Eye (tissue), 1 donor: ENCODE data around the gene ALK.

Source experiments
- DNase-seq: peaks from one replicate; pipeline ENCODE4 v3.0.0-alpha.2; 2015

The ALK gene

DNA sequence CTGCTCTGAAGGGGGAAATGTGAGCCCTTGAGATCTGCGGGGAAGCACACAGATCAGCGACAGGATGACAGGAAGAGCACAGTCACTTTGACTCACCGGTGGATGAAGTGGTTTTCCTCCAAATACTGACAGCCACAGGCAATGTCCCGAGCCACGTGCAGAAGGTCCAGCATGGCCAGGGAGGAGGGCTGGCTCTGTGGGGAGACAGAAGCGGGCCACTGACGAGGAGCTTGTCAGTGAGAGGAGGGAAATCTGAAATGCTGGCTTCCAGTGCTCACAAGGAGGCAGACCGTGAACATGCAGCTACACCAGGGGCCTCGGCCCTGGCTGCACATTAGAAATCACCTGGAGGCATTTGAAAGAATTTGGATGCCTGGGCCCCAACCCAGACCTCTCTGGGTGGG is 707.5 kb downstream of the ALK start:
- no peak for DNase-seq

- no peak for DNase-seq
Observed at GRCh38 chr2:29212009-29212408, 709.4 kb downstream of the ALK start.

- no peak for DNase-seq
Observed at GRCh38 chr2:29209551-29209950, 711.8 kb downstream of the ALK start.

DNA sequence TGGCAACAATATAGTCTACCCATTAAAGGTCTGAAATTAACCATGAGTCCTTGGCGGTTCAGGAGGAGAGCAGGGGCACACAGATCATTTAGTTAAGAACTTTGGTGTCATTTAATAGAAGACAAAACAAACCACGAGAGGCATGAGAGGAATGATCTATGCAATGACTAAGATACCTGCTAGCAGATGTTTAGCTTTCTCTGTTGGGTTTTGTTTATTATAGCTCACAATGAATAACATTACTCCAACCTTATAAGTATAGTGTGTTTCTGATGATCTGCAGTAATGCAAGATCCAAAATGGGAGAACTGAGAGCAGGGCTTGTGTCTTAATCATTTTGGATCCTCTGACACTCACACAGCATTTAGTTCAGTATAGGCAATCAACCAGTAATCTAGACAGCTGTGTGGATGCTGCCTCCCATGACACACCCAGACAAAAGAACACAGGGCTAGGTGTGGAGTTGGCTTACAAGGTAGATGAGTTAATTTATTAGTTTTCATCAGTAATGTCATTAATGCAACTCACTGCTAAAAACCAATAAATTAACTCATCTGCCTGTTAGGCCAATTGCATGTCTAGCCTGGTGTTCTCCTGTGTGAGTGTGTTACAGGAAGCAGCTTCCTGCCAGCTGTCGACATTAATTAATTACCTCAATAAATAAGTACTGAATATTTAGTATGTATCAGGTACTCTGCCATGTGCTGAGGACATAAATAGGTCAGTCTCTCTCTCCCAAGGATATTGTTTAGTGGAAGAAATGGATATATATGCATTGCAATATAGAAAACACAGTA is 713.8 kb downstream of the ALK start:
- no peak for DNase-seq

DNA sequence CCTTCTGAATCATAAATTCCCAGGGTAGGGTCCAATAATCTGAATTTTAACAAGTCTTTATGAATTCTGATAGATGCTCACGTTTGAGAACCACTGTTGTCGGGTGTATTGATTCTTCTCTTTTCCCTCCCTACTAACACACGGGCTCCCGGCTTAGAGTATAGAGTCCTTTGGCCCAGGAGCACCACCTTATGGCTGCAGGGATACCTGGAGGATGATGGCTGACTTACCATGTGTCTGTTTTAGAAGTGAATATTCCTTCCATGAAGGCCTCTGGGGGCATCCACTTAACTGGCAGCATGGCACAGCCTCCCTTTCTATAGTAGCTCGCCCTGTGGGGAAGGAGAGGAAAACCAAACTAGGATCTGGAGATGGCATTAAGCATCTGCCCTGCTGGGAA is 714.4 kb downstream of the ALK start:
- DNase-seq: no peak

- no peak for DNase-seq
Observed at GRCh38 chr2:29202819-29203495, 718.4 kb downstream of the ALK start.

DNA sequence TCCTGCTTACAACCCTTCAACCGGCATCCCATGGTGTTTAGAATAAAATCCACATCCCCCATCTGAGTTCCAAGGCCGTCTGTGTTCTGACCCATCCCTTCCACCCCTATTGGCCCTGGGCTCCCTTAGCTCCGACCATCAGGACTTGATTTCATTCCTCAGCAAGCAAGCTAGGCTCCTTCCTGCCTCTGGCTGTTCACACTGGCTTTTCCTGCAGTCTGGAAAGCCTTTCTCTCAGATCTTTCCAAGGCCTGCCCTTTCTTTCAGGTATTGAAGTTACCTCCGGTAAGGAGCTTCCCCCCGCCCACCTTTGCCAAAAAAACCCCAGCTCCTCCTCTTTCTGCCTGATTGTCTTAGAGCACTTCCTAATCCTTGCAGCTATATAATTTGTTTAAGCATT is 719.4 kb downstream of the ALK start:
- DNase-seq: no peak

DNA sequence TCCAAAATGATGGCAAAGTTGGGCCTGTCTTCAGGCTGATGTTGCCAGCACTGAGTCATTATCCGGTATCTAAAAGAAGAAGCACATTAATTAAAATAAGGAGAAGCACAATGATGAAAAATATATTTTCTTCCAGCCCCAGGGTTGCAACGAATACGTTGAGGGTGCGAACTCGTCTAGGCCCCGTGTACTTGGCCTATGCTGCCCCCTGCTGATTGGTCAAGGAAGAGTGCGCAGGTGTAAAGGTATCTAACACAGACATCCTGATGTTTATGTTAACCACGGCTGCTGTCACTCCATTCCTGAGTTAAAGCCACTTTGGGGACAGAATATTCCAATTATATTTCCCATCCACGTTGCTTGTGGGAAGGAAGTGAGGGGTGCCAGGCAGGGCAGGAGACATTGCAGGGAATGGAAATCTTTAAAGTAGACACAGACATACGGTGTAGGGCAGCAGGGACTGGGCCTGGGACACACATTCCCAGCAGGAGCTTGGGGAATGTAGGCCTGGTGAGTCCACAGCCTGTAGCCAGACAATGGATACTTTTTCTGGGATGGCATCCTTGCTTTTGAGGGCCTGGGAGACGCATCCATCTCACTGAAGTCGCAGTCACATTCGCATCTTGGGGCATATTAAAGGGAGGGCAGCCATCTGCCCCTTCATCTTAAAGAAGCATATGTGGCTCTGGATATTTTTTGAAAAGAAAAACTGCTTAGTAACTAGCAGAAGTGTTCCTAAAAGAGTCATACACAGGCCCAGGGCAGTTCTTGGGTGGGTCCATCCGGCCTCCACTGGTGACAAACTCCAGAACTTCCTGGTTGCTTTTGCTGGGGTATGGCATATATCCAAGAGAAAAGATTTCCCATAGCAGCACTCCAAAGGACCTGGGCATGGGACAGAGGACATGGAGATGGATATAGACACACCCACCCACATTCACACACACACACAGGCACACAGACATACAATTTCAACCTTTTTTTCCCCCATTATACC is 724.3 kb downstream of the ALK start:
- DNase-seq: peak; percentile 86

DNA sequence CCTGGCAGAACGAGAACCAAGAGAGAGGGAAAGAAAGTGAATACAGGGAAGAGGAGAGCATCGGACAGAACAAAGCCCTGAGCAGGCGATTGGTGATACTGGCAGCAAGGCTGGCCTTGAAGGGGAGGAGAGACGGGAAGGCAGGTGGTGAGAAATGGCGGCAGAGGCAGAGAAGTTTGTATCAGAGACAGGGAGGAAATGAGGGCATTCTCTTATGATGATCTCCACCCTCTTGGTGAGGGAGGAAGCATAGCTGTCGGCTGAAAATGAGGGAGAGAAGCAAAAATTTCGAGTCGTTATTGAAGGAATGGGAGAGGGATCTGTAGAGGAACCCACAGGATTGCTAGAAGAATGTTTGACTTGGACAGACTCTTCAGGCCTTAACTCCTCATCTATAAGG is 725.6 kb downstream of the ALK start:
- no peak for DNase-seq

- DNase-seq: no peak
Observed at GRCh38 chr2:29193681-29194080, 727.7 kb downstream of the ALK start.

GRCh38 chr2:29193111-29193510 is 728.3 kb downstream of the ALK start:
- no peak for DNase-seq

- no peak for DNase-seq
Observed at GRCh38 chr2:29192526-29192925, 728.9 kb downstream of the ALK start.

GRCh38 chr2:29191817-29192216 is 729.6 kb downstream of the ALK start:
- no peak for DNase-seq

DNA sequence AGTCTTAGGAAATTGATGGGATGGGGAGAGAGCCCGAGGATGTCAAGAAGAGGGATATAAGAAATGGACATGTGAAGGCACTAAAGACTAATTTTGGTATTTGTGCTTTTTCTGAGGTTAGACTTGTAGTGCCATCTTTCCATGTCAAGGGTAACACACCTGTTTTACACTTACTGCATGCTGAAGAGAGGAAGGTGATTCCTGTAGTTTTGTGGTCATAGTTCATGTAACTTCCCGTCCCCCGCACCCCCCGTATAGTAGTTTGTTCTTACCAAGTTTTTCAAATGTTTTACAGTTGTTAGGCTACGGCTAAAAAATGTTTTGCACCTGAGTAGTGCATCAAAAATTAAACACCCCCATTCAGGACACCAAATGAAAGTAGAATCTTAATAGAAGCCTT is 732.3 kb downstream of the ALK start:
- no peak for DNase-seq

GRCh38 chr2:29187926-29188325 is 733.5 kb downstream of the ALK start:
- DNase-seq: no peak

DNA sequence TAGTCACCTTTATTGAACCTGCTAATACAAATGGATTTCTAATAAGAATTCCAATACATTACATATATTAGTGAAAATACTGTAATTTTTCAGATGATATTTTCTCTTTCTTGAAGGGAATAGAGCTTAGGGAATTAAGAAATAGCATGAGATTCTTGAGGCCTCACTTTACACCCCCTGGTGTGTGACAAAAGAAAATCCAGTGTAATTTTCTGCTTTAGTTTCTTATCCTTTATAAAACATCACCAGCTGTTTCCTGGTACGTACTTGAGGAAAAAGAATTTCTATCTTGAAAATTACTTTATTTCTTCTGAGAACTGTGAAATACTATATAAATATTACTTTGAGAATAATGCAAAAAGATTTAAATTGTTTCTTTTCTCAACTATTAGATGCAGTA is 734.6 kb downstream of the ALK start:
- no peak for DNase-seq

DNA sequence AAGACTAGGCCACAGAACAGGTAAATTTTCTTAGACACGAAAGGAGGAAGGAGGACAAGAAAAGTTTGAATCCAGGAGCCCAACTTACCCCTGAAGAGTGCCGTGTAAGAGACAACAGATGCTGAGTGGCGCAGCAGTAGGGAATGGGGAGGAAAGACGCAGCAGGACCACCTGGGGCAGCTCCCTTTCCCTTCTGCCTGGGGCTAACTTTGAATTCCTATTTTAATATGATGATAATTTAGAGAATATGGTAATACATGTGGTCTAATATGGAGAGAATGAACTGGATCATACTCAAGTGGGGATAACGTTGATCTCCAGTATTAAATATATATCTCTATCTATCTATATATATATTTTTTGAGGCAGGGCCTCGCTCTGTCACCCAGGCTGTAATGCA is 736.9 kb downstream of the ALK start:
- DNase-seq: no peak

DNA sequence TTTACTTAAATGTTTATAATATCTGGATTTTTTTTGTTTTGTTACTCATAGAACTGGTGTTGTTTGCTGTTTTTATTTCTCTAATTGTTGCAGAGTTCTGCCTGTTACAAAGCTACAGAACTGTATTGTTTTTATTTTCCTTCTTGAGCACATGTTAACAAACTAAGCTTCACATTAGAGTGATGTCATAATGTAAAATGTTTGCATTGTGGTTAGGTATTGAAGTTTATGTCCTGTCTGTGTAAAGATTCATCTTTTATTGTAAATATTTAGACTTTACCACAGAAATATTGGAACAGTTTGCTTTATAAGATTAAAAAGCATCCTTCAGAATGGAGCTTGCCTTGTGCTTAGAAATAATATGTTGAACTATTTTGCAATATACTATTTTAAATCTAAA is 738.5 kb downstream of the ALK start:
- no peak for DNase-seq

GRCh38 chr2:29182334-29182733 is 739.1 kb downstream of the ALK start:
- DNase-seq: no peak

DNA sequence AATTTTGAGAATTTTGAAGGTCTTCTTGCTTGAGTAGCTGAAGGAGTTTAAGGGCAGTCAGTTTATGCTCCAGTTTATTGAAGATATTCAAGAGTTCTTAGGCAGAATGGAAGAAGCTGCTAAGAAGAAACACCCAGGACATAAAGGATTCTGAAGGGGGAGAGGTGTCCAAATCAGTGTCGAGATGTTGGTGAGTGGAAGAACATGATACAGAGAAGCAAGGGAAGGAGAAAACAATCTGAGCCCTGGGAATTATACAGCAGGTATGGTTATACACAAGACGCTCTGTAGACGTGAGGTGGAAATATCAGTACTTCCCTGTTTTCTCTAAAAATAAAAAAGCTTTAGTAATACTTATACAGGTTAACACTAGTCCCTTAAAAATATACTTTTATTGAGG is 746.0 kb downstream of the ALK start:
- DNase-seq: no peak

GRCh38 chr2:29174937-29175336 is 746.4 kb downstream of the ALK start:
- no peak for DNase-seq

GRCh38 chr2:29166242-29167039 is 754.9 kb downstream of the ALK start:
- DNase-seq: no peak
